Gastroesophageal sphincter (tissue), 4 donors: ENCODE results near the gene EXOC1. TPM values are rescaled to one million over a fixed set of nuclear protein-coding genes. Genes with fewer than 3 reads are reported as not detected.

ENCODE experiments used
- ATAC-seq: fragments of 150-250 bp; one replicate; pipeline ENCODE4 v1.9.1; 2016; ENCODE audit warnings: mild to moderate bottlenecking, moderate library complexity
- H3K27ac ChIP-seq, 4 donors: fragments of 200-600 bp; sonication (generic) in 3 of 4; 1 replicate in 3 of 4; 2 replicates in 1 of 4; pipeline ENCODE4 v1.5.1; 2016 to 2019
- H3K27me3 ChIP-seq: fragments of 200-600 bp; sonication (generic); one replicate; pipeline ENCODE4 v1.5.1; 2019
- H3K36me3 ChIP-seq, 2 donors: fragments of 200-600 bp; sonication (generic); one replicate each; pipeline ENCODE4 v1.5.1; 2019; ENCODE audit warnings: control low read depth in 1 of 2
- H3K4me1 ChIP-seq, 3 donors: fragments of 200-600 bp; sonication (generic); 1 replicate in 2 of 3; 2 replicates in 1 of 3; pipeline ENCODE4 v1.5.1; 2016 to 2019; ENCODE audit warnings: control low read depth in 2 of 3
- H3K4me3 ChIP-seq, 2 donors: fragments of 200-600 bp; sonication (generic); one replicate each; pipeline ENCODE4 v1.5.1; 2019; ENCODE audit warnings: mild to moderate bottlenecking in 1 of 2, moderate library complexity in 1 of 2
- H3K9me3 ChIP-seq, 3 donors: fragments of 200-600 bp; sonication (generic); one replicate each; pipeline ENCODE4 v1.5.1; 2017 to 2019; ENCODE audit warnings: control low read depth in 2 of 3
- CTCF ChIP-seq, 4 experiments: fragments of 200-600 bp in 2 of 4; fragments of 450-650 bp in 2 of 4; sonication (generic) in 1 of 4; IDR thresholded peaks; one replicate each; pipeline ENCODE4 v1.5.1; 2017 to 2019; ENCODE audit warnings: antibody characterized with exemption in 4 of 4, mild to moderate bottlenecking in 2 of 4, moderate library complexity in 2 of 4
- EP300 ChIP-seq: sonication (generic); formaldehyde crosslinking; IDR thresholded peaks from one replicate; pipeline ENCODE4 v1.6.1; 2017; ENCODE audit warnings: antibody characterized with exemption, mild to moderate bottlenecking
- POLR2A ChIP-seq, 2 donors: fragments of 450-650 bp; IDR thresholded peaks; one replicate each; pipeline ENCODE4 v1.6.1; 2017; ENCODE audit warnings: antibody characterized with exemption in 2 of 2, mild to moderate bottlenecking in 2 of 2, moderate library complexity in 1 of 2
- POLR2AphosphoS5 ChIP-seq: sonication (generic); formaldehyde crosslinking; IDR thresholded peaks from one replicate; pipeline ENCODE4 v1.6.1; 2017; ENCODE audit warnings: antibody characterized with exemption
- WGBS, 2 donors: methylation state at CpG; one replicate each; pipeline ENCODE4 v1.1.5; 2018; ENCODE audit warnings: low coverage in 1 of 2; 5-methylcytosine and 5-hydroxymethylcytosine counted together
- total RNA-seq, 4 donors: library from RNA; depleted of rRNA; stranded (reverse); fragments of >200 nt; gene quantifications; one replicate each; pipeline ENCODE4 v1.1.0, GENCODE V29; 2016

EXOC1 gene
- total RNA-seq, 4 donors from 2014 or later = 30.2 to 48.6 (median 38.8) TPM

GRCh38 chr4:55939421-55939820, 86.0 kb downstream of the EXOC1 start:
- H3K36me3 ChIP-seq = peaks cover 0 to 7% of the 10 kb centered on the region in 2 donors
- WGBS, 2 donors = 55 to 83% methylated on average over 2 of the region's 2 CpGs
- no peak for ATAC-seq
- H3K9me3 ChIP-seq = peaks cover 0 to 11% (median 0%) of the 10 kb centered on the region in 3 donors
- TF ChIP-seq EP300 = no peak
- H3K4me3 ChIP-seq = no peak overlapping the region
- H3K4me1 ChIP-seq = no peaks in the 10 kb centered on the region
- no peaks in the 10 kb centered on the region for H3K27me3 ChIP-seq
- H3K27ac ChIP-seq = no peak overlapping the region

- no peak overlapping the region for H3K27ac ChIP-seq
- WGBS, 2 donors = 96 to 100% methylated on average over 2 to 3 of the region's 3 CpGs
- H3K4me3 ChIP-seq = no peak overlapping the region
- no peaks in the 10 kb centered on the region for H3K27me3 ChIP-seq
- peaks cover 0 to 8% (median 0%) of the 10 kb centered on the region in 3 donors for H3K9me3 ChIP-seq
- peaks cover 0 to 7% of the 10 kb centered on the region in 2 donors for H3K36me3 ChIP-seq
- ATAC-seq = no peak
- TF ChIP-seq CTCF (IDR thresholded peaks at IDR 0.05) = no peak
- TF ChIP-seq POLR2A (IDR thresholded peaks at IDR 0.05) = no peak
- TF ChIP-seq POLR2AphosphoS5 = no peak
- no peaks in the 10 kb centered on the region for H3K4me1 ChIP-seq
Observed at GRCh38 chr4:55941881-55942396, 88.5 kb downstream of the EXOC1 start.

GRCh38 chr4:55947254-55947882, 93.9 kb downstream of the EXOC1 start:
- Histone ChIP-seq H3K36me3 (peaks cover 0 to 3% of the 10 kb centered on the region in 2 donors), H3K4me3 (peak overlapping the region; percentile 41 to 68), H3K27me3 (no peaks in the 10 kb centered on the region), H3K27ac (peak overlapping the region; percentile 6 to 92 (median 88)), H3K9me3 (no peaks in the 10 kb centered on the region), H3K4me1 (peaks cover 5 to 28% (median 8%) of the 10 kb centered on the region in 3 donors)
- 4 to 18% methylated on average over 4 to 5 of the region's 6 CpGs for WGBS, 2 donors
- TF ChIP-seq POLR2AphosphoS5 = no peak
- no peak for TF ChIP-seq EP300
- no peak for TF ChIP-seq CTCF (IDR thresholded peaks at IDR 0.05)
- TF ChIP-seq POLR2A (IDR thresholded peaks at IDR 0.05) = no peak
- no peak for ATAC-seq

- no peak for TF ChIP-seq CTCF (IDR thresholded peaks at IDR 0.05)
- TF ChIP-seq EP300 = no peak
- no peak for TF ChIP-seq POLR2AphosphoS5
- no peak for TF ChIP-seq POLR2A (IDR thresholded peaks at IDR 0.05)
Observed at GRCh38 chr4:55947912-55948725, 94.7 kb downstream of the EXOC1 start.

GRCh38 chr4:55948726-55949481, 95.5 kb downstream of the EXOC1 start, which contains the start of gene CEP135:
Gene CEP135 (plus strand): TSS chr4:55948945. CDS start chr4:55952131, 3,186 bp downstream.
- WGBS, 2 donors = 0 to 6% methylated on average over 3 of the region's 77 CpGs
- ATAC-seq = peak; percentile 97
- peaks cover 5 to 28% (median 8%) of the 10 kb centered on the region in 3 donors for H3K4me1 ChIP-seq

More at GRCh38 chr4:55947912-55948725, 94.7 kb downstream of the EXOC1 start:
- Histone ChIP-seq H3K9me3 (no peaks in the 10 kb centered on the region), H3K27ac (peak overlapping the region; percentile 6 to 92 (median 88)), H3K27me3 (no peaks in the 10 kb centered on the region), H3K36me3 (peaks cover 0 to 9% of the 10 kb centered on the region in 2 donors), H3K4me1 (peaks cover 5 to 28% (median 8%) of the 10 kb centered on the region in 3 donors), H3K4me3 (peak overlapping the region; percentile 41 to 68)
- no peak for ATAC-seq
- WGBS, 2 donors = 2 to 6% methylated on average over 9 to 19 of the region's 19 CpGs

More at GRCh38 chr4:55948726-55949481, 95.5 kb downstream of the EXOC1 start, which contains the start of gene CEP135:
- peak; percentile 85 to 98 (median 90) for TF ChIP-seq CTCF (IDR thresholded peaks at IDR 0.05)
- no peak for TF ChIP-seq POLR2AphosphoS5
- peak; percentile 37 to 38 for TF ChIP-seq POLR2A (IDR thresholded peaks at IDR 0.05)
- H3K4me3 ChIP-seq = peak within 1 kb of the TSS; percentile 41 to 68
- H3K27ac ChIP-seq = peak within 1 kb of the TSS; percentile 9 to 92 (median 88)
- peaks cover 0 to 12% of the 10 kb centered on the region in 2 donors for H3K36me3 ChIP-seq
- no peaks in the 10 kb centered on the region for H3K27me3 ChIP-seq
- no peaks in the 10 kb centered on the region for H3K9me3 ChIP-seq
